Right lobe of liver (tissue), 6 donors: ENCODE results near the gene ERCC4. TPM values are rescaled to one million over a fixed set of nuclear protein-coding genes. Genes with fewer than 3 reads are reported as not detected.

Experiments used
- ATAC-seq, 4 donors: fragments of 200-7000 bp; cut with Tn5 transposase; one replicate each; pipeline ENCODE4 v1.9.1; 2020; ENCODE audit warnings: mild to moderate bottlenecking in 4 of 4, moderate library complexity in 4 of 4
- DNase-seq, 3 donors: peaks; one replicate each; pipeline ENCODE4 v3.0.0-alpha.2; 2020
- H3K27ac ChIP-seq, 3 donors: fragments of 200-600 bp; one replicate each; pipeline ENCODE4 v1.8.0; 2022
- H3K27me3 ChIP-seq, 2 donors: fragments of 200-600 bp; one replicate each; pipeline ENCODE4 v1.8.0; 2022
- H3K36me3 ChIP-seq, 4 donors: fragments of 200-600 bp; sonication (generic) in 1 of 4; one replicate each; pipeline versions ENCODE4 v1.5.1 to v1.8.0; 2017 to 2022; ENCODE audit warnings: control low read depth in 1 of 4
- H3K4me1 ChIP-seq, 4 donors: fragments of 200-600 bp; sonication (generic) in 1 of 4; one replicate each; pipeline versions ENCODE4 v1.5.1 to v1.8.0; 2017 to 2022; ENCODE audit warnings: control low read depth in 1 of 4
- H3K4me3 ChIP-seq, 3 donors: fragments of 200-600 bp; one replicate each; pipeline ENCODE4 v1.8.0; 2022
- H3K9me3 ChIP-seq, 4 donors: fragments of 200-600 bp; sonication (generic) in 1 of 4; one replicate each; pipeline versions ENCODE4 v1.5.1 to v1.8.0; 2017 to 2022; ENCODE audit warnings: control low read depth in 1 of 4
- POLR2A ChIP-seq: fragments of 450-650 bp; IDR thresholded peaks from one replicate; pipeline ENCODE4 v1.6.1; 2017; ENCODE audit warnings: antibody characterized with exemption, mild to moderate bottlenecking
- WGBS: methylation state at CpG from one replicate; pipeline ENCODE4 v1.1.6; 2018; ENCODE audit warnings: low coverage, low lambda C conversion rate; ENCODE audit not compliant: insufficient coverage; ENCODE audit errors: missing lambda C conversion rate; 5-methylcytosine and 5-hydroxymethylcytosine counted together
- intact Hi-C, 2 donors: fragments of 100-400 bp; cut with DNase I; formaldehyde crosslinking; loops; one replicate each; pipeline versions ENCODE4 v1.11.2 to v1.14.1; 2022
- total RNA-seq, 6 experiments: library from RNA; depleted of rRNA in 2 of 6; stranded (reverse); fragments of >200 nt in 2 of 6; fragmentation: NEBNext Ultra II Directional in 3 of 6; extraction: Animal tissue kit (Norgen Biotek cat#: 25700) in 3 of 6; gene quantifications; one replicate each; pipeline versions ENCODE4 v1.1.0 to v1.2.4, GENCODE V29; 2016 to 2023
- TF ChIP-seq, protein P1 (sequence below), 4 donors: fragments of 200-600 bp in 3 of 4; fragments of 450-650 bp in 1 of 4; IDR thresholded peaks; one replicate each; pipeline versions ENCODE4 v1.5.1 to v1.8.0; 2016 to 2022; ENCODE audit warnings: antibody characterized with exemption in 4 of 4, mild to moderate bottlenecking in 2 of 4
- donor health status: DM: no; HTN: yes; CAD: no.
- donor health status: DM: no; HTN: no; CAD: no.
- donor health status: DM: no; HTN: no; CAD: no.
- donor health status: DM: no; HTN: yes; CAD: no.
- donor health status: DM: no; HTN: yes; CAD: no.

The ERCC4 gene
- total RNA-seq, 6 experiments from 2014 or later: 3.4 to 7.3 (median 5.7) TPM

DNA sequence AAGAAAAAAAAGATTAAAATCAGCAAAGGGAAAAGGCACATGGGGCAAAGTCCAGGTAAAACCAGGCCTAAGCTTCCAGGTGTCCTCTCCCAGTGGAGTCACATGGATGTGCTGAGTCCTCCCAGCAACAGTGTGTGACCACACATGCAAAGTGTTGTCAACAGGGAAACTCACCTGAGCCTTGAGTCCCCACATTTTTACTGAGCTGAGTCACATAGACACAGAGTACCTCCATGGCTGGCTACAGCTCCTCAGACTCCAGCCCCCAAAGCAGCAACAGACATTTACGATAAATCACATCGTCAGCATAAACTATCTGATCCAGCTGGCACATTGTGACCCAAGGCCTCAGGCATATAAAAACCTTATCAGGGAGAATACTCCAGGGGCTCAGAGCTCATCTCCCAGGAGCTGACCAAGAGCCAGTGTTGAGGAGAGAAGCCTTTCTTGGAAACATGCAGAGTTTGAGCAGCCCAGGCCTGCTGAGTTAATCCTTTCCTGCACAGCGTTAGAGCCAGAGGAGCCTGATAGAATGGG, 20.5 kb downstream of the ERCC4 start:
- no peaks in the 10 kb centered on the region for H3K9me3 ChIP-seq
- WGBS: 86% methylated on average over 1 of the region's 3 CpGs
- intact Hi-C loops: no loop called here
- ATAC-seq (peak; percentile 79 to 84 (median 80)), DNase-seq (peak in 2 of 3 donors; percentile 64)
- peaks cover 0 to 6% (median 3%) of the 10 kb centered on the region in 4 donors for H3K36me3 ChIP-seq
- no peak overlapping the region for H3K4me3 ChIP-seq
- peaks cover 0 to 30% (median 14%) of the 10 kb centered on the region in 4 donors for H3K4me1 ChIP-seq
- TF ChIP-seq POLR2A: no peak
- TF ChIP-seq, protein P1, sequence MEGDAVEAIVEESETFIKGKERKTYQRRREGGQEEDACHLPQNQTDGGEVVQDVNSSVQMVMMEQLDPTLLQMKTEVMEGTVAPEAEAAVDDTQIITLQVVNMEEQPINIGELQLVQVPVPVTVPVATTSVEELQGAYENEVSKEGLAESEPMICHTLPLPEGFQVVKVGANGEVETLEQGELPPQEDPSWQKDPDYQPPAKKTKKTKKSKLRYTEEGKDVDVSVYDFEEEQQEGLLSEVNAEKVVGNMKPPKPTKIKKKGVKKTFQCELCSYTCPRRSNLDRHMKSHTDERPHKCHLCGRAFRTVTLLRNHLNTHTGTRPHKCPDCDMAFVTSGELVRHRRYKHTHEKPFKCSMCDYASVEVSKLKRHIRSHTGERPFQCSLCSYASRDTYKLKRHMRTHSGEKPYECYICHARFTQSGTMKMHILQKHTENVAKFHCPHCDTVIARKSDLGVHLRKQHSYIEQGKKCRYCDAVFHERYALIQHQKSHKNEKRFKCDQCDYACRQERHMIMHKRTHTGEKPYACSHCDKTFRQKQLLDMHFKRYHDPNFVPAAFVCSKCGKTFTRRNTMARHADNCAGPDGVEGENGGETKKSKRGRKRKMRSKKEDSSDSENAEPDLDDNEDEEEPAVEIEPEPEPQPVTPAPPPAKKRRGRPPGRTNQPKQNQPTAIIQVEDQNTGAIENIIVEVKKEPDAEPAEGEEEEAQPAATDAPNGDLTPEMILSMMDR (IDR thresholded peaks at IDR 0.05): no peak
- peak overlapping the region in 2 of 3 donors; percentile 49 to 53 for H3K27ac ChIP-seq
- H3K27me3 ChIP-seq: no peaks in the 10 kb centered on the region

DNA sequence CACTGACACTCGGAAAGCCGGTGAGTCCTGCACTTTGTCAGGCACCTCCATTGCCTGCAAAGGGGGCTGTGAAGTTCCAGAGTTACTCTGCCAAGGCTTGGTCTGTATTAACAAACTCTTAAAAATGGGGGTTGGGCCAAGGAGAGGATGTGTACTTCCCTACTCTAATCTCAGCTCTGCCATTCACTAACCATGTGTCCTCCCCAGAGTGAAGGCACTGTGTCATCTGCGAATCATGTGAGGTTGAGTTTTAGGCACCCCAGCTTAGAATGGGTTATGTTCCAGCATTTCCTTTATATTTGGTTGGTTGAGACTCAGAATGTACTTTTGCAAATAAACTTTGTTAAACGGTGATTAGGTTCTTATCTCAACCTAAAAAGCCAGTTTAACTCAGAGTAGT, 24.9 kb downstream of the ERCC4 start:
- DNase-seq: no peak
- TF ChIP-seq, protein P1 (IDR thresholded peaks at IDR 0.05): no peak
- no peak for TF ChIP-seq POLR2A
- WGBS: 86% methylated on average over 4 of the region's 4 CpGs
- H3K4me3 ChIP-seq: no peak overlapping the region
- intact Hi-C loops: no loop called here
- peaks cover 0 to 12% (median 5%) of the 10 kb centered on the region in 4 donors for H3K4me1 ChIP-seq
- H3K36me3 ChIP-seq: peaks cover 0 to 26% (median 7%) of the 10 kb centered on the region in 4 donors
- no peaks in the 10 kb centered on the region for H3K9me3 ChIP-seq
- H3K27ac ChIP-seq: no peak overlapping the region
- no peak for ATAC-seq
- H3K27me3 ChIP-seq: no peaks in the 10 kb centered on the region

DNA sequence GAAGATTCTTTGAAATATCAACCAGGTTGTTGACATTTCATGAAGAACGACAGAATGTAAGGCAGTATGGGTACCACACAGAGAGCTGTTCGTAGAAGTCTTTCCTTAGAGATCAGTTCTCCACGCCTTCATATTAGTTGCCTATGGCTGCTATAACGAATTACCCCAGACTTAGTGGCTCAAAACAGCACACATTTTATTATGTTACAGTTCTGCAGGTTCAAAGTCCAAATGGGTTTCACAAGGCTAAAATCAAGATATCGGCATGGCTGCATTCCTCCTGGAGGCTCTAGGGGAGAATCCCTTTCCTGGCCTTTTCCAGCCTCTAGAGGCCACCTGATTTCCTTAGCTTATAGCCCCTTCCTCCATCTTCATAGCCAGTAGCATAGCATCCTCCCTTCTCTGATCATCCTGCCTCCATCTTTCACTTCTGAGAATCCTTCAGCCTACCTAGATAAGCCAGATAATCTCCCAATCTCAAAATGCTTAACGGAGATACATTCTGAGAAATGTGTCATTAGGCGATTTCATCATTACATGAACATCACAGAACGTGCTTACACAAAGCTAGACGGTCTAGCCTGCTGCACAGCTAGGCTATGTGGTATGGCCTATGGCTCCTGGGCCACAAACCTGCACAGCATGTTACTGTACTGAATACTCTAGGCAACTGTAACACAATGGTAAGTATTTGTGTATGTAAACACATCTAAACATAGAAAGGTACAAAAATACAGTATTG, 26.0 kb downstream of the ERCC4 start:
- no peak for DNase-seq
- Histone ChIP-seq H3K27me3 (no peaks in the 10 kb centered on the region), H3K4me3 (no peak overlapping the region), H3K9me3 (no peaks in the 10 kb centered on the region), H3K4me1 (peaks cover 0 to 1% (median under 1%) of the 10 kb centered on the region in 4 donors), H3K36me3 (peaks cover 0 to 26% (median 7%) of the 10 kb centered on the region in 4 donors), H3K27ac (no peak overlapping the region)
- no peak for ATAC-seq
- TF ChIP-seq, protein P1 (IDR thresholded peaks at IDR 0.05): no peak
- TF ChIP-seq POLR2A: no peak
- intact Hi-C loops: no loop called here
- 87% methylated on average over 9 of the region's 9 CpGs for WGBS

DNA sequence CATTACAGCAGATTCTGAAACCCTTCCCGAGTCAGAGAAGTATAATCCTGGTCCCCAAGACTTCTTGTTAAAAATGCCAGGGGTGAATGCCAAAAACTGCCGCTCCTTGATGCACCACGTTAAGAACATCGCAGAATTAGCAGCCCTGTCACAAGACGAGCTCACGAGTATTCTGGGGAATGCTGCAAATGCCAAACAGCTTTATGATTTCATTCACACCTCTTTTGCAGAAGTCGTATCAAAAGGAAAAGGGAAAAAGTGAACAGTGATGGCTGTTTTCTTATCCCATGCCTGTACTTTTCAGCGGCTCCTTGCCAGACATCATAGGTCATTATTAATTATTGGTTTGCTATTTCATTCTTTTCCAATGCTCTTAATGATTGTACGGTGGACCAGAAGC, 28.1 kb downstream of the ERCC4 start:
- ATAC-seq (no peak), DNase-seq (no peak)
- Histone ChIP-seq H3K4me3 (no peak overlapping the region), H3K27ac (no peak overlapping the region), H3K27me3 (no peaks in the 10 kb centered on the region), H3K4me1 (no peaks in the 10 kb centered on the region), H3K9me3 (no peaks in the 10 kb centered on the region), H3K36me3 (peaks cover 0 to 26% (median 7%) of the 10 kb centered on the region in 4 donors)
- TF ChIP-seq, protein P1 (IDR thresholded peaks at IDR 0.05): no peak
- WGBS: 93% methylated on average over 9 of the region's 9 CpGs
- intact Hi-C loops: no loop called here
